Uterus (tissue), 2 donors: ENCODE measurements around the gene ZNF10.

Experiments used
- POLR2A ChIP-seq, 2 donors: fragments of 450-650 bp; IDR thresholded peaks; one replicate each; pipeline ENCODE4 v1.6.1; 2016; ENCODE audit warnings: antibody characterized with exemption in 2 of 2, mild to moderate bottlenecking in 1 of 2, moderate library complexity in 1 of 2
- TF ChIP-seq, protein P1 (sequence below), 4 experiments: fragments of 200-600 bp in 2 of 4; fragments of 450-650 bp in 2 of 4; sonication (generic) in 2 of 4; IDR thresholded peaks; one replicate each; pipeline ENCODE4 v1.5.1; 2016 to 2019; ENCODE audit warnings: antibody characterized with exemption in 4 of 4, mild to moderate bottlenecking in 2 of 4, moderate library complexity in 1 of 4

- TF ChIP-seq, protein P1, sequence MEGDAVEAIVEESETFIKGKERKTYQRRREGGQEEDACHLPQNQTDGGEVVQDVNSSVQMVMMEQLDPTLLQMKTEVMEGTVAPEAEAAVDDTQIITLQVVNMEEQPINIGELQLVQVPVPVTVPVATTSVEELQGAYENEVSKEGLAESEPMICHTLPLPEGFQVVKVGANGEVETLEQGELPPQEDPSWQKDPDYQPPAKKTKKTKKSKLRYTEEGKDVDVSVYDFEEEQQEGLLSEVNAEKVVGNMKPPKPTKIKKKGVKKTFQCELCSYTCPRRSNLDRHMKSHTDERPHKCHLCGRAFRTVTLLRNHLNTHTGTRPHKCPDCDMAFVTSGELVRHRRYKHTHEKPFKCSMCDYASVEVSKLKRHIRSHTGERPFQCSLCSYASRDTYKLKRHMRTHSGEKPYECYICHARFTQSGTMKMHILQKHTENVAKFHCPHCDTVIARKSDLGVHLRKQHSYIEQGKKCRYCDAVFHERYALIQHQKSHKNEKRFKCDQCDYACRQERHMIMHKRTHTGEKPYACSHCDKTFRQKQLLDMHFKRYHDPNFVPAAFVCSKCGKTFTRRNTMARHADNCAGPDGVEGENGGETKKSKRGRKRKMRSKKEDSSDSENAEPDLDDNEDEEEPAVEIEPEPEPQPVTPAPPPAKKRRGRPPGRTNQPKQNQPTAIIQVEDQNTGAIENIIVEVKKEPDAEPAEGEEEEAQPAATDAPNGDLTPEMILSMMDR (IDR thresholded peaks at IDR 0.05), result no peak
- no peak for TF ChIP-seq POLR2A (IDR thresholded peaks at IDR 0.05)
Observed at GRCh38 chr12:133156125-133156690, 25.8 kb downstream of the ZNF10 start.
